ENCODE measurements around the gene MATN3. TPM values are rescaled to one million over a fixed set of nuclear protein-coding genes. Genes with fewer than 3 reads are reported as not detected.
A peak's percentile ranks its signal among the peaks of the same experiment; 100 is the strongest.

Gene MATN3
- polyA plus RNA-seq, 1 experiment: 0.92 TPM

DNA sequence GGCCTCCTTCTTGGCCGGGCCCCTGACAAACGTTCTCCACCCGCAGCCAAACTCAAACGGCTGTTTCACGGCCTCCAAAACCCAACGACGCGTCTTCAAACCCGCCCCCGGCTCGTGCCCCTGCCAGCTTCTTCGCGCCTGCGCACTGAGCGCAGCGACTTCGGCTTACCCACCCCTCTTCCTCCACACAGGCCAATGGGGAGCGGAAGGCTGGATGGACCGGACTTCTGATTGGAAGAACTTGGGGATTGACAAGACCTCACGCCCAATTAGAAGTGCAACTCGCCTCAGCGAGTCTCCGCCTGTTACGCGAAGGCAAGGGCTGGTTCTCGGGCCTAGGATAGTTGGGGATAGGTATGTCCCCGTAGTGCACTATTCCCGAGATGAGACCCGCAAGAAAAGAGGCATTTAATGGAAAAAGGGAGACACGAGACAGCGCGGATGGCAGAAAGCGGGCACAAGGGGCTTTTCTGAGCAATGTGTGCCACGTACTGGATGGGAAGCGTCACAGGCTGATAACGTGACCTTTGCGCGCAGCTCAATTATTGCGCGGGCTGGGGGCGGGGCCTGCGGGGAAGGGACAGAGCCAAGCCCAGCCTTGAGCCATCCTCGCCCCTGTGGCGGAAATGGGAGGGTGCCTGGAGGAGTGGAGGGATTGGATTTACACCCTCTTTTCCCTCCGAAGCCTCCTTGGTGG is 39.2 kb upstream of the MATN3 start, which contains the start of gene LAPTM4A:
Gene LAPTM4A (minus strand): TSS at position 97 of the 697 bp plus-strand sequence. CDS start 108 bp downstream, outside the sequence.
- H3K36me3 ChIP-seq (ENCODE audit: control insufficient read depth, insufficient read depth, low read length): no peaks in the 10 kb centered on the region
- no peak for TF ChIP-seq CTCF (IDR thresholded peaks at IDR 0.05; ENCODE audit: insufficient read depth, low read depth, low read length)
- H3K4me3 ChIP-seq (ENCODE audit: low read depth, low read length): peak within 1 kb of the TSS; percentile 95
- DNase-seq (ENCODE audit: low read depth): peak; percentile 99
- H3K27me3 ChIP-seq (ENCODE audit: control insufficient read depth, insufficient read depth, low read length): no peaks in the 10 kb centered on the region
- CTCF ChIA-PET: interaction anchor here (0.6 to 2.3 kb wide), 7 partner anchors 36 to 88 kb away, joined by 3 to 18 read pairs (median 6); no protein-coding TSS in a partner anchor
- POLR2A ChIA-PET: interaction anchor here (0.8 to 1.4 kb wide), 4 partner anchors 11 to 43 kb away, joined by 3 to 7 read pairs (median 4); no protein-coding TSS in a partner anchor

GRCh38 chr2:20050646-20051531 is 38.4 kb upstream of the MATN3 start:
- Histone ChIP-seq H3K4me3 (ENCODE audit: low read depth, low read length) (peak overlapping the region; percentile 95), H3K27me3 (ENCODE audit: control insufficient read depth, insufficient read depth, low read length) (no peaks in the 10 kb centered on the region), H3K36me3 (ENCODE audit: control insufficient read depth, insufficient read depth, low read length) (no peaks in the 10 kb centered on the region)
- TF ChIP-seq CTCF (IDR thresholded peaks at IDR 0.05; ENCODE audit: insufficient read depth, low read depth, low read length): peak; percentile 42
- POLR2A ChIA-PET: interaction anchor here (0.6 to 1.4 kb wide), 4 partner anchors 12 to 43 kb away, joined by 3 to 7 read pairs (median 4); no protein-coding TSS in a partner anchor
- CTCF ChIA-PET: interaction anchor here (0.6 to 2.3 kb wide), 4 partner anchors 17 to 43 kb away, joined by 3 to 18 read pairs (median 5); no protein-coding TSS in a partner anchor
- DNase-seq (ENCODE audit: low read depth): no peak

GRCh38 chr2:20050104-20050645 is 37.7 kb upstream of the MATN3 start:
- Histone ChIP-seq H3K36me3 (ENCODE audit: control insufficient read depth, insufficient read depth, low read length) (no peaks in the 10 kb centered on the region), H3K27me3 (ENCODE audit: control insufficient read depth, insufficient read depth, low read length) (no peaks in the 10 kb centered on the region), H3K4me3 (ENCODE audit: low read depth, low read length) (peak overlapping the region; percentile 95)
- CTCF ChIA-PET: interaction anchor here (0.9 to 2.1 kb wide), 5 partner anchors 18 to 44 kb away, joined by 3 to 9 read pairs (median 3); no protein-coding TSS in a partner anchor
- DNase-seq (ENCODE audit: low read depth): no peak
- POLR2A ChIA-PET: interaction anchor here (0.5 to 0.6 kb wide), 3 partner anchors 34 to 287 kb away, joined by 3 to 4 read pairs (median 3); no protein-coding TSS in a partner anchor
- no peak for TF ChIP-seq CTCF (IDR thresholded peaks at IDR 0.05; ENCODE audit: insufficient read depth, low read depth, low read length)

DNA sequence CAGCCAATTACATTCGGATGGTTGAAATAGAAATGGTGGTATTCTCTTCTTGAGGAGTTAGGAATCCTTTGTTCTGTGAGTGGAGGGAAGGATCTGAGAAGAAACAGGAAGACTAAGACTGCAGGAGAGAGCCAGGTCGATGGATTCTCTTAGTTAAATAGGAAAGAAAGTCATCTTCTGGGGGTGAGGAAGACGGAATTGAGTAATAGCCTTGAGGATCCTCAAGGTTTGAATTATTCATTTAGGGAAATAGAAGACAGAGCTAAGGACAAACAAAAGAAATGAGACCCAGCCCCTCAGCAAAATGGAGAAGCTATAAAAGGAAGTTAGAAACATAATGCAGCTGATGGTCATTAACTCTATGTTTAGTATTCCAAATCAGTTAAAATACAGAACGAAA is 37.2 kb upstream of the MATN3 start:
- TF ChIP-seq CTCF (IDR thresholded peaks at IDR 0.05; ENCODE audit: insufficient read depth, low read depth, low read length): no peak
- no peaks in the 10 kb centered on the region for H3K27me3 ChIP-seq (ENCODE audit: control insufficient read depth, insufficient read depth, low read length)
- H3K36me3 ChIP-seq (ENCODE audit: control insufficient read depth, insufficient read depth, low read length): no peaks in the 10 kb centered on the region
- H3K4me3 ChIP-seq (ENCODE audit: low read depth, low read length): peak overlapping the region; percentile 95
- no peak for DNase-seq (ENCODE audit: low read depth)
- ChIA-PET POLR2A (interaction anchor here (0.5 to 0.6 kb wide), 2 partner anchors 42 to 288 kb away, joined by 3 read pairs; no protein-coding TSS in a partner anchor), CTCF (interaction anchor here (0.9 to 2.1 kb wide), 4 partner anchors 34 to 45 kb away, joined by 3 to 9 read pairs (median 4); no protein-coding TSS in a partner anchor)

All from BJ (cell line).